Cardiac fibroblast (primary cell): ENCODE results near the gene METTL1.

ENCODE experiments used
- DNase-seq, 2 donors: peaks; one replicate each; pipeline versions ENCODE4 v3.0.0 to v3.0.0-alpha.2; 2010; ENCODE audit warnings: low read depth in 2 of 2
- H3K4me3 ChIP-seq, 2 donors: replicated peaks in 1 of 2; 1 replicate in 1 of 2; 2 replicates in 1 of 2; pipeline ENCODE4 v1.5.1; 2011; ENCODE audit warnings: low read depth in 2 of 2, low read length in 2 of 2, mild to moderate bottlenecking in 2 of 2, moderate library complexity in 1 of 2
- CTCF ChIP-seq: IDR thresholded peaks from one replicate; pipeline ENCODE4 v1.5.1; 2011; ENCODE audit warnings: low read depth, mild to moderate bottlenecking, low read length, inconsistent platforms

METTL1 gene

GRCh38 chr12:57745485-57745881 lies 26.4 kb downstream of the METTL1 start:
- DNase-seq = peak in 1 of 2 donors; percentile 29
- TF ChIP-seq CTCF = no peak
- H3K4me3 ChIP-seq = peak overlapping the region; percentile 85 to 96

GRCh38 chr12:57744777-57745484 lies 27.0 kb downstream of the METTL1 start, which contains the start of gene TSPAN31:
Gene TSPAN31, plus strand, starts transcription at chr12:57745039. Its CDS starts 116 bp downstream, at chr12:57745155.
- peak within 1 kb of the TSS; percentile 85 to 96 for H3K4me3 ChIP-seq
- no peak for TF ChIP-seq CTCF
- DNase-seq = peak; percentile 99

GRCh38 chr12:57744194-57744776 lies 27.6 kb downstream of the METTL1 start:
- DNase-seq = peak; percentile 87 to 92
- TF ChIP-seq CTCF = no peak
- peak overlapping the region; percentile 85 to 96 for H3K4me3 ChIP-seq

GRCh38 chr12:57743769-57744168 lies 28.1 kb downstream of the METTL1 start:
- no peak for DNase-seq
- H3K4me3 ChIP-seq = no peak overlapping the region
- no peak for TF ChIP-seq CTCF

GRCh38 chr12:57741844-57742738 lies 29.8 kb downstream of the METTL1 start:
- TF ChIP-seq CTCF = no peak
- DNase-seq = no peak
- no peak overlapping the region for H3K4me3 ChIP-seq

GRCh38 chr12:57741413-57741789 lies 30.5 kb downstream of the METTL1 start:
- no peak for TF ChIP-seq CTCF
- no peak for DNase-seq
- H3K4me3 ChIP-seq = no peak overlapping the region
